SH-SY5Y (cell line): ENCODE results near the gene TMEM260.

ENCODE experiments used
- GATA2 ChIP-seq: IDR thresholded peaks from 2 replicates; pipeline ENCODE4 v1.6.1; 2011; ENCODE audit warnings: mild to moderate bottlenecking, low read depth, low read length
- GATA3 ChIP-seq: IDR thresholded peaks from 2 replicates; pipeline ENCODE4 v1.6.1; 2011; ENCODE audit warnings: low read depth, mild to moderate bottlenecking, low read length, moderate library complexity

DNA sequence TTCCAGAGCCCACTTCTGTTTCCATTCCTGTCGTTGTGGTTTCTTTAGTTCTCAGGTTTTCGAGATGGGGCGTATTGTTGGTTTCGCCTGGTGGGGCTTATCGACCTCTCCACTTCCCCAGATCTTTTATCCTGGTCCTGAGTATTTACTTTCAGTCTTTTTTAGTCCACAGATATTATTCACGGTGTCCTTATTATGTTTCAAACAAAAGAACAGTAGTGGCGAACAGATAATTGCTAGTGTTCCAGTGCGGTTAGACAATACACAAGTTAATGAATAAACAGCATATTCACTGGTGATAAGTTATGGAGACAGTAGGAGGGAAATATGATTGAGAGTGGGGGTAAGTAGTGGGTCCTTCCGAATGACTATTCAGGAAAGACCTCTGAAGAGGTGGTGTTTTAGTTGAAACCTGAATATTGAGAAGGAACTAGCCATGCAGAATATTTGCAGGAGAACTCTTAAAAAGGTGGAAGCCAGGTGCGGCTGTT is 668 bp downstream of the TMEM260 start:
- TF ChIP-seq GATA3 (no peak), GATA2 (no peak)
